Esophagus (tissue), 2 donors: ENCODE measurements around the gene SMAD1. TPM values are rescaled to one million over a fixed set of nuclear protein-coding genes. Genes with fewer than 3 reads are reported as not detected.
"Not testable (repeated sequence)": the region's sequence is repeated elsewhere in the genome, so short reads cannot be mapped to it uniquely, and the experiment has no call there.

Experiments
- H3K27ac ChIP-seq, 2 donors: one replicate each; pipeline ENCODE4 v1.5.1; 2013; ENCODE audit warnings: low read depth in 2 of 2, mild to moderate bottlenecking in 2 of 2, inconsistent platforms in 1 of 2, low read length in 1 of 2, moderate library complexity in 1 of 2
- H3K27me3 ChIP-seq, 2 donors: one replicate each; pipeline ENCODE4 v1.6.1; 2013; ENCODE audit warnings: low read length in 2 of 2, control low read depth in 1 of 2, mild to moderate bottlenecking in 1 of 2; ENCODE audit not compliant: insufficient read depth in 2 of 2, control insufficient read depth in 1 of 2
- H3K36me3 ChIP-seq, 2 donors: one replicate each; pipeline ENCODE4 v1.6.1; 2013; ENCODE audit warnings: low read length in 1 of 2; ENCODE audit not compliant: control insufficient read depth in 2 of 2, insufficient read depth in 2 of 2
- H3K4me1 ChIP-seq, 2 donors: one replicate each; pipeline ENCODE4 v1.6.1; 2013; ENCODE audit warnings: low read length in 1 of 2; ENCODE audit not compliant: control insufficient read depth in 2 of 2, insufficient read depth in 2 of 2
- H3K4me3 ChIP-seq, 2 donors: one replicate each; pipeline ENCODE4 v1.5.1; 2013; ENCODE audit warnings: low read length in 2 of 2, mild to moderate bottlenecking in 2 of 2, low read depth in 1 of 2, moderate library complexity in 1 of 2
- H3K9me3 ChIP-seq, 2 donors: one replicate each; pipeline ENCODE4 v1.6.1; 2013; ENCODE audit warnings: mild to moderate bottlenecking in 2 of 2, low read depth in 1 of 2, low read length in 1 of 2, moderate library complexity in 1 of 2; ENCODE audit not compliant: control insufficient read depth in 2 of 2, insufficient read depth in 1 of 2
- WGBS, 2 donors: extraction: QIAGEN DNeasy Blood & Tissue Kit; methylation state at CpG; one replicate each; pipeline ENCODE4 v1.1.7; 2013; 5-methylcytosine and 5-hydroxymethylcytosine counted together
- polyA plus RNA-seq, 2 donors: library from polyadenylated mRNA; stranded (reverse); fragments of 200-250 nt; gene quantifications; one replicate each; pipeline ENCODE4 v1.2.3, GENCODE V29; 2013
- donor health status: healthy with polysubstance abuse.
- donor health status: Bipolar disorder and iron deficiency.

The SMAD1 gene
- polyA plus RNA-seq, 2 donors: 2.3 to 9.8 TPM

- Histone ChIP-seq H3K27ac (no peak overlapping the region), H3K27me3 (no peaks in the 10 kb centered on the region), H3K9me3 (no peaks in the 10 kb centered on the region), H3K36me3 (no peaks in the 10 kb centered on the region), H3K4me1 (peaks cover 0 to 7% of the 10 kb centered on the region in 2 donors), H3K4me3 (no peak overlapping the region)
- WGBS, 2 donors: 82 to 84% methylated on average over 7 of the region's 7 CpGs
Observed at GRCh38 chr4:145563293-145563985, 81.8 kb downstream of the SMAD1 start.

- Histone ChIP-seq H3K27ac (no peak overlapping the region), H3K4me1 (peaks cover 0 to 7% of the 10 kb centered on the region in 2 donors), H3K27me3 (no peaks in the 10 kb centered on the region), H3K36me3 (no peaks in the 10 kb centered on the region), H3K4me3 (no peak overlapping the region), H3K9me3 (no peaks in the 10 kb centered on the region)
- WGBS, 2 donors: 94 to 95% methylated on average over 2 of the region's 2 CpGs
Observed at GRCh38 chr4:145564540-145564939, 82.9 kb downstream of the SMAD1 start.

- Histone ChIP-seq H3K9me3 (no peaks in the 10 kb centered on the region), H3K27ac (no peak overlapping the region), H3K36me3 (no peaks in the 10 kb centered on the region), H3K27me3 (no peaks in the 10 kb centered on the region), H3K4me1 (peaks cover 0 to 7% of the 10 kb centered on the region in 2 donors), H3K4me3 (no peak overlapping the region)
- WGBS, 2 donors: 58 to 72% methylated on average over 1 of the region's 1 CpG
Observed at GRCh38 chr4:145565328-145565727, 83.7 kb downstream of the SMAD1 start.

- Histone ChIP-seq H3K4me1 (peaks cover 0 to 7% of the 10 kb centered on the region in 2 donors), H3K36me3 (no peaks in the 10 kb centered on the region)
- 91 to 95% methylated on average over 5 of the region's 5 CpGs for WGBS, 2 donors
Observed at GRCh38 chr4:145566086-145566708, 84.5 kb downstream of the SMAD1 start.

GRCh38 chr4:145566768-145567167, 85.1 kb downstream of the SMAD1 start:
- H3K4me3 ChIP-seq: no peak overlapping the region
- 86 to 88% methylated on average over 5 of the region's 5 CpGs for WGBS, 2 donors

More at GRCh38 chr4:145566086-145566708, 84.5 kb downstream of the SMAD1 start:
- no peak overlapping the region for H3K27ac ChIP-seq
- no peaks in the 10 kb centered on the region for H3K27me3 ChIP-seq
- no peak overlapping the region for H3K4me3 ChIP-seq
- no peaks in the 10 kb centered on the region for H3K9me3 ChIP-seq

DNA sequence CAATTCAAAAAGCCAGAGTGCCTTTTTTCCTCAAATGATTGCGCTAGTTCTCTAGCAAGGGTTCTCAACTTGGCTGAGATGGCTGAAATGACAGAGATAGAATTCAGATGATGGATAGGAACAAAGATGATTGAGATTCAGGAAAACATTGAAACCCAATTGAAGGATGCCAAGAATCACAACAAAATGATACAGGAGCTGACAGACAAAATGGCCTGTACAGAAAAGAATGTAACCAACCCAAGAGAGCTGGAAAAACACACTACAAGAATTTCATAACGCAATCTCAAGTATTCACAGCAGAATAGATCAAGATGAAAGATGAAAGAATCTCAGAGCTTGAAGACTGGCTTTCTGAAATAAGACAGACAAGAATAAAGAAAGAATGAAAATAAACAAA, 85.9 kb downstream of the SMAD1 start:
- Histone ChIP-seq H3K27ac (no peak overlapping the region), H3K27me3 (no peaks in the 10 kb centered on the region), H3K4me1 (peaks cover 0 to 7% of the 10 kb centered on the region in 2 donors), H3K4me3 (no peak overlapping the region), H3K9me3 (no peaks in the 10 kb centered on the region), H3K36me3 (no peaks in the 10 kb centered on the region)
- WGBS, 2 donors: 90 to 93% methylated on average over 2 of the region's 2 CpGs

More at GRCh38 chr4:145566768-145567167, 85.1 kb downstream of the SMAD1 start:
- Histone ChIP-seq H3K27ac (no peak overlapping the region), H3K9me3 (no peaks in the 10 kb centered on the region), H3K36me3 (no peaks in the 10 kb centered on the region), H3K4me1 (peaks cover 0 to 7% of the 10 kb centered on the region in 2 donors), H3K27me3 (no peaks in the 10 kb centered on the region)

GRCh38 chr4:145574546-145574945, 92.9 kb downstream of the SMAD1 start:
- not testable (repeated sequence) for H3K9me3 ChIP-seq, H3K27ac ChIP-seq, H3K4me3 ChIP-seq, H3K4me1 ChIP-seq, H3K36me3 ChIP-seq, H3K27me3 ChIP-seq
- 69 to 74% methylated on average over 7 of the region's 7 CpGs for WGBS, 2 donors

- Histone ChIP-seq H3K36me3 (no peaks in the 10 kb centered on the region), H3K4me1 (no peaks in the 10 kb centered on the region), H3K9me3 (no peaks in the 10 kb centered on the region), H3K4me3 (no peak overlapping the region), H3K27me3 (peaks cover 0 to 3% of the 10 kb centered on the region in 2 donors), H3K27ac (no peak overlapping the region)
- 51 to 67% methylated on average over 3 of the region's 3 CpGs for WGBS, 2 donors
Observed at GRCh38 chr4:145580906-145581305, 99.3 kb downstream of the SMAD1 start.

GRCh38 chr4:145583191-145584055, 101.8 kb downstream of the SMAD1 start:
- H3K4me3 ChIP-seq: no peak overlapping the region
- no peaks in the 10 kb centered on the region for H3K36me3 ChIP-seq
- H3K4me1 ChIP-seq: no peaks in the 10 kb centered on the region
- H3K9me3 ChIP-seq: no peaks in the 10 kb centered on the region
- H3K27ac ChIP-seq: no peak overlapping the region
- WGBS, 2 donors: 72 to 79% methylated on average over 6 of the region's 6 CpGs
- H3K27me3 ChIP-seq: peaks cover 0 to 3% of the 10 kb centered on the region in 2 donors
